OCI-LY7 (cell line): ENCODE data around the gene RBBP8NL.

ENCODE experiments used
- EZH2phosphoT487 ChIP-seq: fragments of 200-600 bp; sonication (generic); IDR thresholded peaks from 2 replicates; pipeline ENCODE4 v1.6.1; 2018; ENCODE audit warnings: low read depth, borderline replicate concordance, mild to moderate bottlenecking, mixed run types, antibody characterized with exemption, low read length, moderate library complexity, mixed read lengths
- TF ChIP-seq, protein P1 (sequence below): fragments of 200-600 bp; sonication (generic); conservative IDR thresholded peaks from 2 replicates; pipeline ENCODE4 v1.5.1; 2014; ENCODE audit warnings: mild to moderate bottlenecking, antibody characterized with exemption, low read length, moderate library complexity, mixed read lengths

DNA sequence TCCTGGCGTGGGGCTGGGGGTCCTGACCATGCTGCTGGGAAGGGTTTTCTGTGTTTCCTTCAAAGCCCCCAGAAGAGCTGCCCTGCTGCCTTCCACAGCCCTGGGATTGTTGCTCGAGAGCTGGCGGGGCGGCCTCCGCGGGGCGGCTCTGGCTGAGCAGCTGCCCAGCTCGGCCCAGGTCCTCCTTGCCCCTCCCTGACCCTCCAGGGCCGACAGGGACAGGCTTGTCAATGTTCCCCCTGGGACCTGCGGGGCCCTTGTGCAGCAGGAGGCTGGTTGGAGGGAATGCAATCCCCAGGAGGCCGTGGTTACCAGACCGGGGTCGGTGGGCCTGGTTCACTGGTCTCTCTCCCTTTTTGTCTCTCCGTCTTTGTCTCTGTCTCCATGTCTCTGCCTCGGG is 28.6 kb upstream of the RBBP8NL start:
- TF ChIP-seq, protein P1, sequence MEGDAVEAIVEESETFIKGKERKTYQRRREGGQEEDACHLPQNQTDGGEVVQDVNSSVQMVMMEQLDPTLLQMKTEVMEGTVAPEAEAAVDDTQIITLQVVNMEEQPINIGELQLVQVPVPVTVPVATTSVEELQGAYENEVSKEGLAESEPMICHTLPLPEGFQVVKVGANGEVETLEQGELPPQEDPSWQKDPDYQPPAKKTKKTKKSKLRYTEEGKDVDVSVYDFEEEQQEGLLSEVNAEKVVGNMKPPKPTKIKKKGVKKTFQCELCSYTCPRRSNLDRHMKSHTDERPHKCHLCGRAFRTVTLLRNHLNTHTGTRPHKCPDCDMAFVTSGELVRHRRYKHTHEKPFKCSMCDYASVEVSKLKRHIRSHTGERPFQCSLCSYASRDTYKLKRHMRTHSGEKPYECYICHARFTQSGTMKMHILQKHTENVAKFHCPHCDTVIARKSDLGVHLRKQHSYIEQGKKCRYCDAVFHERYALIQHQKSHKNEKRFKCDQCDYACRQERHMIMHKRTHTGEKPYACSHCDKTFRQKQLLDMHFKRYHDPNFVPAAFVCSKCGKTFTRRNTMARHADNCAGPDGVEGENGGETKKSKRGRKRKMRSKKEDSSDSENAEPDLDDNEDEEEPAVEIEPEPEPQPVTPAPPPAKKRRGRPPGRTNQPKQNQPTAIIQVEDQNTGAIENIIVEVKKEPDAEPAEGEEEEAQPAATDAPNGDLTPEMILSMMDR = no peak
- TF ChIP-seq EZH2phosphoT487 = no peak
